ENCODE measurements around the gene CCDC170.
A peak's percentile ranks its signal among the peaks of the same experiment; 100 is the strongest.

The CCDC170 gene

GRCh38 chr6:151475653-151476523 is 17.9 kb upstream of the CCDC170 start:
- Histone ChIP-seq H3K36me3 (no peaks in the 10 kb centered on the region), H3K4me3 (ENCODE audit: low read depth, low read length) (peak overlapping the region; percentile 30), H3K27me3 (ENCODE audit: insufficient read depth, low read depth, severe bottlenecking) (no peaks in the 10 kb centered on the region), H3K9me3 (ENCODE audit: severe bottlenecking) (no peaks in the 10 kb centered on the region), H3K27ac (peak overlapping the region; percentile 50)
- peak; percentile 72 for DNase-seq
- peak; percentile 53 for TF ChIP-seq CTCF (IDR thresholded peaks at IDR 0.05; ENCODE audit: low read depth, low read length)

- no peaks in the 10 kb centered on the region for H3K9me3 ChIP-seq (ENCODE audit: severe bottlenecking)
- no peaks in the 10 kb centered on the region for H3K36me3 ChIP-seq
- DNase-seq, result no peak
- H3K27me3 ChIP-seq (ENCODE audit: insufficient read depth, low read depth, severe bottlenecking), result no peaks in the 10 kb centered on the region
- no peak overlapping the region for H3K27ac ChIP-seq
- TF ChIP-seq CTCF (IDR thresholded peaks at IDR 0.05; ENCODE audit: low read depth, low read length), result no peak
- no peak overlapping the region for H3K4me3 ChIP-seq (ENCODE audit: low read depth, low read length)
Observed at GRCh38 chr6:151477726-151478125, 16.1 kb upstream of the CCDC170 start.

- DNase-seq, result no peak
- no peak overlapping the region for H3K4me3 ChIP-seq (ENCODE audit: low read depth, low read length)
- TF ChIP-seq CTCF (IDR thresholded peaks at IDR 0.05; ENCODE audit: low read depth, low read length), result no peak
- H3K36me3 ChIP-seq, result no peaks in the 10 kb centered on the region
- H3K27ac ChIP-seq, result no peak overlapping the region
- no peaks in the 10 kb centered on the region for H3K9me3 ChIP-seq (ENCODE audit: severe bottlenecking)
- no peaks in the 10 kb centered on the region for H3K27me3 ChIP-seq (ENCODE audit: insufficient read depth, low read depth, severe bottlenecking)
Observed at GRCh38 chr6:151478670-151479069, 15.1 kb upstream of the CCDC170 start.

- Histone ChIP-seq H3K9me3 (ENCODE audit: severe bottlenecking) (no peaks in the 10 kb centered on the region), H3K27me3 (ENCODE audit: insufficient read depth, low read depth, severe bottlenecking) (no peaks in the 10 kb centered on the region), H3K4me3 (ENCODE audit: low read depth, low read length) (no peak overlapping the region), H3K36me3 (no peaks in the 10 kb centered on the region), H3K27ac (no peak overlapping the region)
- TF ChIP-seq CTCF (IDR thresholded peaks at IDR 0.05; ENCODE audit: low read depth, low read length), result no peak
- DNase-seq, result no peak
Observed at GRCh38 chr6:151481786-151482185, 12.0 kb upstream of the CCDC170 start.

GRCh38 chr6:151482290-151482689 is 11.5 kb upstream of the CCDC170 start:
- no peak for DNase-seq
- no peak overlapping the region for H3K4me3 ChIP-seq (ENCODE audit: low read depth, low read length)
- no peaks in the 10 kb centered on the region for H3K9me3 ChIP-seq (ENCODE audit: severe bottlenecking)
- TF ChIP-seq CTCF (IDR thresholded peaks at IDR 0.05; ENCODE audit: low read depth, low read length), result no peak
- H3K27ac ChIP-seq, result no peak overlapping the region
- H3K36me3 ChIP-seq, result no peaks in the 10 kb centered on the region
- no peaks in the 10 kb centered on the region for H3K27me3 ChIP-seq (ENCODE audit: insufficient read depth, low read depth, severe bottlenecking)

- H3K4me3 ChIP-seq (ENCODE audit: low read depth, low read length), result no peak overlapping the region
- no peaks in the 10 kb centered on the region for H3K27me3 ChIP-seq (ENCODE audit: insufficient read depth, low read depth, severe bottlenecking)
- DNase-seq, result no peak
- no peak for TF ChIP-seq CTCF (IDR thresholded peaks at IDR 0.05; ENCODE audit: low read depth, low read length)
- H3K27ac ChIP-seq, result no peak overlapping the region
- no peaks in the 10 kb centered on the region for H3K9me3 ChIP-seq (ENCODE audit: severe bottlenecking)
- H3K36me3 ChIP-seq, result no peaks in the 10 kb centered on the region
Observed at GRCh38 chr6:151483994-151484393, 9.8 kb upstream of the CCDC170 start.

All from WERI-Rb-1 (cell line).